GM12878 (cell line): ENCODE results near the gene PTAFR. TPM values are rescaled to one million over a fixed set of nuclear protein-coding genes. Genes with fewer than 3 reads are reported as not detected.

ENCODE experiments used
- ATAC-seq: fragments of 200-7000 bp; cut with Tn5 transposase; 3 replicates; pipeline ENCODE4 v1.9.1; 2020; ENCODE audit warnings: mild to moderate bottlenecking, moderate library complexity
- BruUV-seq: library from RNA; stranded (reverse); fragments of 400-500 nt; replicated peaks from 2 replicates; lab custom pipeline; 2021; lab: Mats Ljungman, UMichigan
- CTCF ChIA-PET: fragments of 300-600 bp; sonication (Branson Sonifier 250); formaldehyde crosslinking; extraction: SDS; loops from one replicate; lab custom pipeline; 2021; ENCODE audit warnings: inconsistent platforms; lab: Yijun Ruan, JAX
- POLR2A ChIA-PET: fragments of 350-600 bp; formaldehyde crosslinking; extraction: SDS; loops from one replicate; lab custom pipeline; 2021; ENCODE audit warnings: inconsistent platforms; lab: Charles Lee
- RAD21 ChIA-PET: fragments of 300-600 bp; sonication (Branson Sonifier 250); formaldehyde crosslinking; loops from one replicate; lab custom pipeline; 2023; ENCODE audit warnings: antibody characterized with exemption; ENCODE audit not compliant: unreplicated experiment; lab: Charles Lee
- SMC1A ChIA-PET: fragments of 300-600 bp; sonication (Branson Sonifier 250); formaldehyde crosslinking; loops from one replicate; lab custom pipeline; 2023; ENCODE audit not compliant: unreplicated experiment, uncharacterized antibody; lab: Charles Lee
- DNase-seq: peaks from one replicate; pipeline ENCODE4 v3.0.0-alpha.2; 2011; ENCODE audit warnings: low read depth, low spot score
- FAIRE-seq: peaks from 3 replicates; lab custom pipeline; 2011; peaks lifted over from hg19 to GRCh38; lab: Jason Lieb, UNC
- H2AFZ ChIP-seq: 2 replicates; pipeline ENCODE4 v1.6.0; 2011; ENCODE audit warnings: low read depth, low read length, control low read depth; ENCODE audit not compliant: control insufficient read depth
- H3K27ac ChIP-seq: 2 replicates; pipeline ENCODE4 v1.5.1; 2011; ENCODE audit warnings: control low read depth; ENCODE audit not compliant: control insufficient read depth, insufficient read depth
- H3K27me3 ChIP-seq, 2 experiments: replicated peaks in 1 of 2; 2 replicates each; pipeline versions ENCODE4 v1.6.0 to v1.6.1; 2011; ENCODE audit warnings: low read length in 1 of 2; ENCODE audit not compliant: control insufficient read depth in 2 of 2, insufficient read depth in 2 of 2
- H3K36me3 ChIP-seq, 2 experiments: 2 replicates each; pipeline ENCODE4 v1.5.1; 2011; ENCODE audit warnings: low read length in 1 of 2; ENCODE audit not compliant: control insufficient read depth in 2 of 2, insufficient read depth in 2 of 2
- H3K4me1 ChIP-seq: 2 replicates; pipeline ENCODE4 v1.6.1; 2011; ENCODE audit warnings: mild to moderate bottlenecking, low read length, moderate library complexity, mixed read lengths; ENCODE audit not compliant: control insufficient read depth, insufficient read depth
- H3K4me2 ChIP-seq: 2 replicates; pipeline ENCODE4 v1.6.0; 2011; ENCODE audit warnings: control low read depth; ENCODE audit not compliant: control insufficient read depth, insufficient read depth
- H3K4me3 ChIP-seq: fragments of 200-600 bp; sonication (generic); 2 replicates; pipeline ENCODE4 v1.5.1; 2016
- H3K79me2 ChIP-seq: 2 replicates; pipeline ENCODE4 v1.6.0; 2011; ENCODE audit warnings: low read length; ENCODE audit not compliant: control insufficient read depth, insufficient read depth
- H3K9ac ChIP-seq: 2 replicates; pipeline ENCODE4 v1.8.0; 2011; ENCODE audit warnings: low read length, control low read depth, mixed read lengths; ENCODE audit not compliant: control insufficient read depth, insufficient read depth
- H3K9me3 ChIP-seq: replicated peaks from 3 replicates; pipeline ENCODE4 v1.5.1; 2011; ENCODE audit warnings: mild to moderate bottlenecking, low read length; ENCODE audit not compliant: control insufficient read depth, insufficient read depth
- H4K20me1 ChIP-seq: 2 replicates; pipeline ENCODE4 v1.6.0; 2011; ENCODE audit not compliant: control insufficient read depth, insufficient read depth
- BMI1 ChIP-seq: fragments of 450-650 bp; IDR thresholded peaks from 2 replicates; pipeline ENCODE4 v1.6.1; 2016; ENCODE audit warnings: mild to moderate bottlenecking, moderate library complexity, borderline replicate concordance
- EED ChIP-seq: sonication (generic); IDR thresholded peaks from 2 replicates; pipeline ENCODE4 v1.6.1; 2016; ENCODE audit warnings: antibody characterized with exemption, low read depth
- GABPA ChIP-seq: IDR thresholded peaks from 2 replicates; pipeline ENCODE4 v1.6.1; 2014; ENCODE audit warnings: antibody characterized with exemption, low read depth, mild to moderate bottlenecking, inconsistent platforms
- JUNB ChIP-seq: IDR thresholded peaks from 2 replicates; pipeline ENCODE4 v1.6.1; 2016; ENCODE audit warnings: antibody characterized with exemption, mild to moderate bottlenecking
- POU2F2 ChIP-seq: IDR thresholded peaks from 3 replicates; pipeline ENCODE4 v1.6.1; 2011; ENCODE audit warnings: low read depth, mild to moderate bottlenecking, low read length, borderline replicate concordance
- PRDM15 ChIP-seq: fragments of 450-650 bp; formaldehyde crosslinking; IDR thresholded peaks from 2 replicates; pipeline ENCODE4 v1.4.0; 2020; ENCODE audit warnings: mild to moderate bottlenecking, moderate library complexity
- RFX5 ChIP-seq: IDR thresholded peaks from 2 replicates; pipeline ENCODE4 v1.6.1; 2011; ENCODE audit warnings: low read depth, low read length, improper control_type of control experiment
- SREBF2 ChIP-seq: IDR thresholded peaks from 2 replicates; pipeline ENCODE4 v1.6.1; 2012; ENCODE audit warnings: mild to moderate bottlenecking, low read length
- ZBTB11 ChIP-seq: fragments of 450-650 bp; formaldehyde crosslinking; IDR thresholded peaks from 2 replicates; pipeline ENCODE4 v1.5.0; 2022; ENCODE audit warnings: mild to moderate bottlenecking, missing genetic modification characterization
- ZBTB40 ChIP-seq: fragments of 450-650 bp; IDR thresholded peaks from 2 replicates; pipeline ENCODE4 v1.6.1; 2016; ENCODE audit warnings: mild to moderate bottlenecking, moderate library complexity, borderline replicate concordance
- WGBS: methylation state at CpG from one replicate; pipeline ENCODE4 v1.1.6; 2016; ENCODE audit warnings: low lambda C conversion rate; ENCODE audit not compliant: insufficient replicate concordance, insufficient coverage; ENCODE audit errors: missing lambda C conversion rate; 5-methylcytosine and 5-hydroxymethylcytosine counted together
- in situ Hi-C: fragments of 300-500 bp; cut with MboI; formaldehyde crosslinking; loops from 9 replicates; pipeline ENCODE4 v1.14.3; 2018; ENCODE audit warnings: mixed read lengths
- intact Hi-C: fragments of 100-400 bp; cut with micrococcal nuclease; formaldehyde crosslinking; loops from one replicate; pipeline ENCODE4 v1.14.2; 2022; ENCODE audit not compliant: unreplicated experiment
- polyA plus RNA-seq, 11 experiments: library from polyadenylated mRNA; depleted of rRNA in 4 of 11; unstranded in 6 of 11; stranded (reverse) in 5 of 11; fragments of >200 nt; fragmentation: Nextera tagmentation in 4 of 11; fragmentation: Illumina TruSeq in 1 of 11; extraction: Ambion mirVana in 4 of 11; extraction: Trizol in 1 of 11; gene quantifications; 1 replicate in 1 of 11; 2 replicates in 10 of 11; pipeline versions ENCODE4 v1.2.1 to v1.2.3, GENCODE V29; 2011 to 2016; ENCODE audit warnings: inconsistent platforms in 2 of 11, missing spikeins in 2 of 11, low read depth in 1 of 11
- total RNA-seq, 4 experiments: library from RNA; depleted of rRNA in 3 of 4; stranded (reverse); fragments of >200 nt in 3 of 4; fragmentation: Illumina TruSeq in 1 of 4; extraction: Trizol in 1 of 4; gene quantifications; 2 replicates each; pipeline versions ENCODE4 v1.2.1 to v1.2.3, GENCODE V29; 2013 to 2021

The PTAFR gene
- total and polyA plus RNA-seq, 10 of the 15 experiments (the other 5 are each of a cell fraction or from before 2014, with no cell fraction given) = 17.5 to 251 (median 27.7) TPM

- no TSS peak for BruUV-seq
- ATAC-seq (no peak), FAIRE-seq (no peak), DNase-seq (no peak)
- H3K27me3 ChIP-seq = no peaks in the 10 kb centered on the region
- ChIA-PET RAD21 (no interaction called here), SMC1A (interaction anchor here (2.3 to 4.8 kb wide), 2 partner anchors 26 to 50 kb away, joined by 9 to 29 read pairs; no protein-coding TSS in a partner anchor), POLR2A (no interaction called here), CTCF (interaction anchor here (2.0 kb wide), 1 partner anchor 50 kb away, joined by 7 read pairs; no protein-coding TSS in a partner anchor)
- 95% methylated on average over 2 of the region's 2 CpGs for WGBS
- no peaks in the 10 kb centered on the region for H3K36me3 ChIP-seq
- no peak overlapping the region for H3K27ac ChIP-seq
- H3K9me3 ChIP-seq = no peaks in the 10 kb centered on the region
- no peak overlapping the region for H2AFZ ChIP-seq
- peaks cover 43% of the 10 kb centered on the region for H3K4me1 ChIP-seq
- no peaks in the 10 kb centered on the region for H3K79me2 ChIP-seq
- H3K4me3 ChIP-seq = no peak overlapping the region
- in situ Hi-C loops = no loop called here
- H3K9ac ChIP-seq = no peak overlapping the region
- no peak overlapping the region for H3K4me2 ChIP-seq
- intact Hi-C loops = no loop called here
- H4K20me1 ChIP-seq = no peaks in the 10 kb centered on the region
- TF ChIP-seq POU2F2 (no peak), GABPA (no peak), ZBTB11 (CRISPR knock-in tag) (no peak), SREBF2 (no peak), BMI1 (no peak), EED (no peak), PRDM15 (CRISPR knock-in tag) (no peak), RFX5 (no peak), JUNB (no peak), ZBTB40 (no peak)
Observed at GRCh38 chr1:28141685-28142084, 34.8 kb downstream of the PTAFR start.
